Measurements from ENCODE around the gene AMFR. TPM values are rescaled to one million over a fixed set of nuclear protein-coding genes. Genes with fewer than 3 reads are reported as not detected.
"Not testable (repeated sequence)": the region's sequence is repeated elsewhere in the genome, so short reads cannot be mapped to it uniquely, and the experiment has no call there.

The AMFR gene
- total RNA-seq, 1 experiment from 2014 or later, result 25.6 TPM

- H3K4ac ChIP-seq (ENCODE audit: low read depth, low read length), result no peak overlapping the region
- no CpG with 5 or more reads among the region's 2 CpGs for WGBS (ENCODE audit: extremely low coverage, insufficient read length, low lambda C conversion rate)
- H3K4me2 ChIP-seq (ENCODE audit: insufficient read depth, insufficient read length, low read length), result no peak overlapping the region
- H3K9me3 ChIP-seq (ENCODE audit: control insufficient read depth, low read depth, low read length), result no peaks in the 10 kb centered on the region
- no peak for DNase-seq
- no peak overlapping the region for H2BK12ac ChIP-seq (ENCODE audit: insufficient read length, low read depth, low read length)
- no peak overlapping the region for H3K27ac ChIP-seq (ENCODE audit: insufficient read length, low read depth, low read length)
- H3K27ac Mint-ChIP-seq, result no peak overlapping the region
- no peak overlapping the region for H2BK20ac ChIP-seq (ENCODE audit: low read depth, low read length, poor library complexity, severe bottlenecking)
- H3K79me2 ChIP-seq (ENCODE audit: insufficient read depth, low read length), result no peaks in the 10 kb centered on the region
- no peaks in the 10 kb centered on the region for H3K27me3 ChIP-seq (ENCODE audit: insufficient read depth, low read length)
- no peak overlapping the region for H2BK15ac ChIP-seq (ENCODE audit: low read depth, low read length)
- H3K23ac ChIP-seq (ENCODE audit: insufficient read length, low read depth, low read length), result no peak overlapping the region
- H3K9ac ChIP-seq (ENCODE audit: extremely low read depth, insufficient read length, low read length), result no peak overlapping the region
- peaks cover 21 to 44% (median 42%) of the 10 kb centered on the region in 3 experiments for H3K36me3 Mint-ChIP-seq (ENCODE audit: insufficient read depth in 1 of 3, low read depth in 3 of 3)
- no peaks in the 10 kb centered on the region for H3K79me1 ChIP-seq (ENCODE audit: insufficient read depth, low read depth, low read length, poor library complexity, severe bottlenecking)
- no peaks in the 10 kb centered on the region for H3K4me1 Mint-ChIP-seq
- peaks cover 2 to 3% of the 10 kb centered on the region in 2 experiments; a peak in 3 of 5 replicates for H3K9me3 Mint-ChIP-seq
- H3K14ac ChIP-seq (ENCODE audit: insufficient read depth, low read length), result no peak overlapping the region
- H2BK5ac ChIP-seq (ENCODE audit: insufficient read length, low read length), result no peak overlapping the region
- H4K91ac ChIP-seq (ENCODE audit: insufficient read length, low read depth, low read length), result no peak overlapping the region
- no peaks in the 10 kb centered on the region for H3K27me3 Mint-ChIP-seq (ENCODE audit: low read depth)
- no peak overlapping the region for H3K4me3 Mint-ChIP-seq
- no peak overlapping the region for H3K56ac ChIP-seq (ENCODE audit: insufficient read length, low read depth, low read length)
- no peak overlapping the region for H2AK5ac ChIP-seq (ENCODE audit: insufficient read length, low read length)
- H4K20me1 ChIP-seq (ENCODE audit: control insufficient read depth, insufficient read depth, insufficient read length), result no peaks in the 10 kb centered on the region
- no peaks in the 10 kb centered on the region for H3K23me2 ChIP-seq (ENCODE audit: insufficient read length, low read depth, low read length, poor library complexity, severe bottlenecking)
- H3T11ph ChIP-seq (ENCODE audit: low read length), result no peak overlapping the region
- no peak overlapping the region for H2AFZ ChIP-seq (ENCODE audit: low read length)
- H3K18ac ChIP-seq (ENCODE audit: insufficient read length, low read depth, low read length), result no peak overlapping the region
- H4K5ac ChIP-seq (ENCODE audit: insufficient read length, low read depth, low read length), result no peak overlapping the region
- no peaks in the 10 kb centered on the region for H3K4me1 ChIP-seq (ENCODE audit: insufficient read depth, low read length)
- TF ChIP-seq CTCF (conservative IDR thresholded peaks at IDR 0.05), result no peak
- no peak overlapping the region for H4K8ac ChIP-seq (replicated peaks; ENCODE audit: insufficient read length, low read depth, low read length)
- no peak overlapping the region for H2BK120ac ChIP-seq (ENCODE audit: low read depth, low read length, poor library complexity, severe bottlenecking)
Measured at GRCh38 chr16:56399047-56399446, 26.3 kb downstream of the AMFR start.

GRCh38 chr16:56396724-56397123 lies 28.6 kb downstream of the AMFR start:
- not testable (repeated sequence) for H3T11ph ChIP-seq (ENCODE audit: low read length); H4K8ac ChIP-seq (replicated peaks; ENCODE audit: insufficient read length, low read depth, low read length); H3K27ac Mint-ChIP-seq; DNase-seq; H2AFZ ChIP-seq (ENCODE audit: low read length); H3K14ac ChIP-seq (ENCODE audit: insufficient read depth, low read length); H3K18ac ChIP-seq (ENCODE audit: insufficient read length, low read depth, low read length); H3K4me3 Mint-ChIP-seq; H3K23ac ChIP-seq (ENCODE audit: insufficient read length, low read depth, low read length); H3K4ac ChIP-seq (ENCODE audit: low read depth, low read length); H3K79me1 ChIP-seq (ENCODE audit: insufficient read depth, low read depth, low read length, poor library complexity, severe bottlenecking); H2AK5ac ChIP-seq (ENCODE audit: insufficient read length, low read length); H2BK5ac ChIP-seq (ENCODE audit: insufficient read length, low read length); H2BK15ac ChIP-seq (ENCODE audit: low read depth, low read length); H3K4me1 Mint-ChIP-seq; H3K4me1 ChIP-seq (ENCODE audit: insufficient read depth, low read length); H3K27me3 ChIP-seq (ENCODE audit: insufficient read depth, low read length); H4K20me1 ChIP-seq (ENCODE audit: control insufficient read depth, insufficient read depth, insufficient read length); H3K79me2 ChIP-seq (ENCODE audit: insufficient read depth, low read length); H4K5ac ChIP-seq (ENCODE audit: insufficient read length, low read depth, low read length); H2BK12ac ChIP-seq (ENCODE audit: insufficient read length, low read depth, low read length); H3K56ac ChIP-seq (ENCODE audit: insufficient read length, low read depth, low read length); H2BK120ac ChIP-seq (ENCODE audit: low read depth, low read length, poor library complexity, severe bottlenecking); H3K9me3 Mint-ChIP-seq; H3K9me3 ChIP-seq (ENCODE audit: control insufficient read depth, low read depth, low read length); H4K91ac ChIP-seq (ENCODE audit: insufficient read length, low read depth, low read length); H3K9ac ChIP-seq (ENCODE audit: extremely low read depth, insufficient read length, low read length); H3K27ac ChIP-seq (ENCODE audit: insufficient read length, low read depth, low read length); H3K27me3 Mint-ChIP-seq (ENCODE audit: low read depth); H3K4me2 ChIP-seq (ENCODE audit: insufficient read depth, insufficient read length, low read length); H3K23me2 ChIP-seq (ENCODE audit: insufficient read length, low read depth, low read length, poor library complexity, severe bottlenecking); H2BK20ac ChIP-seq (ENCODE audit: low read depth, low read length, poor library complexity, severe bottlenecking)
- peaks cover 37 to 54% (median 52%) of the 10 kb centered on the region in 3 experiments for H3K36me3 Mint-ChIP-seq (ENCODE audit: insufficient read depth in 1 of 3, low read depth in 3 of 3)
- WGBS (ENCODE audit: extremely low coverage, insufficient read length, low lambda C conversion rate), result no CpG with 5 or more reads among the region's 3 CpGs
